HK-2 (cell line): ENCODE measurements around the gene NFAM1.

ENCODE experiments used
- DNase-seq: peaks from one replicate; pipeline ENCODE4 v3.0.0-alpha.2; 2018; ENCODE audit not compliant: unreplicated experiment

The NFAM1 gene

DNA sequence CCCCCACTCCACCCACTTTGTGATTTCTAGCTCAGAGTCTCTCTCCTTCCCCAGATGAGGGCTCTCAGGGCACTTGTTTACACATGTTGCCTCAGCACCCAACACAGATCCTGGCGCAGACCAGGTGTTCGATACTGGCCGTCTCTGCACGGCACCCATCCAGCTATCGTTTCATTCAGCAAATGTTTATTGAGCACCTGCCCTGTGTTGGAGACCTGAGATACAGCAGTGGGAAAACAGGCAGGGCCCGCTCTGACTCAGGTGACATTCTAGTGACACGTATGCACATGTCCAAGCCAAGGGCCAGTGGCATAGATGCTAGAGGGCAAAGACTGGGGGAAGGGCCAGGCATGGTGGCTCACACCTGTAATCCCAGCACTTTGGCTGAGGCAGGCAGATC lies 71.9 kb downstream of the NFAM1 start:
- no peak for DNase-seq

DNA sequence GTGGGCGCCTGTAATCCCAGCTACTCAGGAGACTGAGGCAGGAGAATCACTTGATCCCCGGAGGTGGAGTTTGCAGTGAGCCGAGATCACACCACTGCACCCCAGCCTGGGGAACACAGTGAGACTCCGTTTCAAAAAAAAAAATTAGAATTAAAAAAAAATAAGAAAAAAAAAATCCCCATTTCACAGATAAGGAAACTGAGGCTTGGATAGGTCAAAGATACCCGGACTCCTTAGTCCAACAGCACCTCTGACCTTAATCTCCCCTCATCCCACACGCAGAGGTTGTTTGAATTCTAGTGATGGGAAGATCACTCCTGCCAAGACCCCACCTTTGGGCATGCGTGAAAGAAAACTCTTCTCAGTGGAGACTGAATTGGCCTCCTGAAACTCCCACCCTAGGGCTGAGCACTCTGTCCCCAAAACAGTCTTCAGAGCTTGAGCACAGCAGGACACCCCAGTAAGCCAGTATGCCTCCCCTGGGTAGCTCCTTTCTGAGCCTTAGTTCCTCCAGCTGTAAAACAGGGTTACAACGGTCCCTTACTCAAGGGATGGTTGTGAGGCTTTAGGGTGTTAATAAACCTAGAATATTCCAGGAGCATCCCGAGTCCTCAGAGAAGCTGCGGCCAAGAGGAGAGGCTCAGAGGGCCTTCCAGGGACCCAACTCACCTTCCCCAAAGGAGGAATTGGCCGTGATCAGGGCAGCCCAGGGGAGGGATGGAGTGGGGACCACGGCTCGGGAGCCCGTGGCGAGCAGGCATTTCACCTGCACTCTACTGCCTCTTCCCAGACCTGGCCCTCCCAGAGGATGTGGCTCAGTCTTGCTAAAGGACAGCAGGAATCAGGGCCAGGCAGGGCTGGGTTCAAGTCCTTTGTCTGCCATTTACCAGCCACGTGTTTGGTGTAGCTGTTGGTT lies 73.3 kb downstream of the NFAM1 start:
- no peak for DNase-seq

DNA sequence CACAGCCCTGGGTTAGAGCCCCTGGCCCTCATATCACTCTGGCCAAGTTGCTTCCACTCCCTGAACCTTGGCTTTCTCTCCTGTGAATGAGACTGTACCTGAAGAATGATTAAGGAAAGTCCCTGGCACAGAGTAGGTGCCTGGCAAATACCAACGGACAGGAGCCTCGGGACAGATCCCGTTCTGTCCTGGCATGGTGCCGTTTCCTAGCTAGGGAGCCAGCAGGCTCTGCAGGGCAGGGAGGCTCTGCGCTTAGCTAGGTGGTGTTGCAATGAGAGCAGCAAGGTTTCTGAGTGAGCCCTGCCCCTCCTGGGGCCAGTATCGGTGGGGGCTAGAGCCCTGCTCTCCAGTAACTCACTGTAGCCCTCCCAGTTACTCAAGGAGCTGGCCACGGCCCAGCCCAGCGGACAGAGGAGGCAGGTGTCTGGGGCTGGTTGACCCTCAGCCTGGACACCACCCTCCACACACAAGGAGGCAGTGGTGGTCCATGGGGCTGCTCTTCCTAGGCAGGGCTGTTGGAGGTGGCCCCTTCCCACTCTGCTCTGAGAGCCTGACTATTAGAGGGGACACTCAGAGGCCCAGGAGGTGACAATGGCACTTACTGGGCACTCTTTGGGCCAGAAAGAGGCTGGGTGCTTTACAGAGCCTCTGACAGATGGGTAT lies 74.4 kb downstream of the NFAM1 start:
- no peak for DNase-seq

DNA sequence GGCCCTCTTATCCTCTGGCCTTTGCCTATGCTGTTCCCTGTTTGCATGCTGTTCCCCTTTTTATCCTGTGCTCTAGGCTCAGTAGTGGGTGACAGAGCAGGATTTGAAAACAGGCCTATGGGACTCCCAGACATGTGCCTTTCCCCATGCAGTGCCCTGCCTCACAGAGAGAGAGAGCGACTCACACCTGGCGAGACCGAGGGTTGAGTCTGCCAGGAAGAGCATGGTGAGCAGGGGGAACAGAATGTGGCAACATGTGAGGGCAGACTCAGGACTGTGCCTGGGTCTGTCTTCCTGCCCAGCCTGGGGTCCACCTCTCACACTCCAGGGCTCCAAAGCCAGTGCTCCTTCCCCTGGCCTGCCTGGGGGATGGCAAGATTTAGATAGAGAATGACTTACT lies 75.0 kb downstream of the NFAM1 start:
- no peak for DNase-seq

DNA sequence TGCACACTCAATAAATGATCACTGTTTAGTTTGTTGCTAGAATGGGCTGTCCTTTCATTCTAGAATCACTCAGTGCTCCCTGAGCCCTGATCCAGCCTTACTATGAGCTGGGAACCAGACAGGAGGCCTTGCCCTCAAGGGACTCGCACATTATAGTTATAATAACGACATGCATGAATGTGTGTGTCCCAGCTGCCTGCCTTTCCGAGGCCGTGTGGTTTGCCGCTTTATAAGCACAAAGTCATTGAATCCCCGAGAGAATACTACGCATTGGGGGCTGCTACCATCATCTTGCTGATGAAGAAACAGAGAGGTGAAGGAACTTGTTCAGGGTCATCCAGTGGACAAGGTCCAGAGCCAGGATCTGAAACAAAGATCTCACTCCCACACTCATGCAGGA lies 75.7 kb downstream of the NFAM1 start:
- DNase-seq = no peak

DNA sequence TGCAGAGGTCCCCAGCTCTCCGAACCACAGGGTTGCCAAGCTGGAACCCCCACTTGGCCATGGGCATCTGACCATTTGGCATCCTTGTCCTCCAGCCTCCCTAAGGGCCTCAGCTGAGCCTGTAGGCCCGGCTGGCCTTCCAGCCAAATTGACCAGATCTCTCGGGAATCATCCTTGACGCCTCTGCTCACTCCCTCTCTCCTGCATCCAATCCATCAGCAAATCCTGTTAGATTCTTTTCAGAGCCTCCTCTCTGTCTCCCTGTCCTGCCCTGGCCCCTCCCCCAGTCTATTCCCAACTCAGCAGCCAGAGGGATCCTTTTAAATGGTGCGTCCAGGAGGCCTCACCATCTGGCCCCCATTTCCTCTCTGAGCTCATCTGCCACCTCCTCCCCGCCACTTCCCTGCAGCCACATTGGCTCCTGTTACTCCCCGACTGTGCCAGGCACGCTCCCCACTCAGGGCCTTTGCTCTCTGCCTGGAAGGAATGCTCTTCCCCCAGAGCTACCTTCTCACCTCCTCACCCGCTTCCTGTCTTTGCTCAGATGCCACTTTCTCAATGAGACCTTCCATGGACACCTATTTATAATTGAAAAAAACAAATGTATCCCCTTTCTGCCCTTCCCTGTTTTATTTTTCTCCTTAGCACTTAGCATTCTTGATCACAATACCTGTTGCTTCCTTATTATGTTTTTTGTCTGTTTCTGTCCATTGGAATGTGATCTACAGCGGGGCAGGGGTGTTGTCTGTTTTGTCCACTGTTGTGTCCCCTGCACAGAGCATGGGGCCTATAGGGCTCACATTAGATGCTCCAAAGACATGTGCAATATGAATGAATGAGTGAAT lies 78.1 kb downstream of the NFAM1 start:
- DNase-seq = no peak

DNA sequence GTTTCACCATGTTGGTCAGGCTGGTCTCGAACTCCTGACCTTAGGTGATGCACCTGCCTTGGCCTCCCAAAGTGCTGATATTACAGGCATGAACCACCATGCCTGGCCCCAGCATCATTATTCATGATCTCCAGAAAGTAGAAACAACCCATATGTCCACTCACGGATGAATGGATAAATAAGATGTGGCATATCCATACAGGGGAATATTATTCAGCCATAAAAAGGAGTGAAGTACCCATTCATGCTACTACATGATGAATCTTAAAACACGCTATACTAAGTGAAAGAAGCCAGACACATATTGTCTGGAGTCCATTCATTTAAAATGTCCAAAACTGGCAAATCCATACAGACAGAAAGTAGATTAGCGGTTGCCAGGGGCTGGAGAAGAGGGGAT lies 81.8 kb downstream of the NFAM1 start:
- DNase-seq = no peak

DNA sequence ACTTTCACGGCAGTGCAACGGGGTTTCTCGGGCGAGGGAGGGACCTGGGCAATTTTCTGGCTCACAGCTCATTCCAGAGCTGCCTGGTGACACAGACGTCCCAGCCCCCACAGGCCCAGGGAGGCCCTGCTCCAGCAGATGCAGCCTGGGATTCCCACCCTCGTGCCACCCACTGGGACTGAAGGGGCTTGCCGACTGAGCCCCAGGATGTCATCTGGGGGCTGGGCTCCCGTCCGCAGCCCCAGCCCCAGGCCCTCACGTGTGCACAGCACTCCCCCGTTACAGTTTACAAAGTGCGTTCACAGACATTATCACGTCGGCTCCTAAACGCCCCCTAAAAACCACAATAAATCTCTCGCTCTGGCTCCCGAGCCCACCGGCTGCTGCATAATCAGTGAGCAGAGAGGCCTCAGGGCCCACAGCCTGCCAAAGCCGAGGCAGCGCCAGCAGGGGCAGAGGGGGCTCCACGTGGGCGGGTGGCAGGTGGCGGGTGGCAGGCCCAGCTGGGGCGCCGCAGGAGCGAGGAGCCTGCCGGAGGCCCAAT lies 84.8 kb downstream of the NFAM1 start:
- DNase-seq = no peak

DNA sequence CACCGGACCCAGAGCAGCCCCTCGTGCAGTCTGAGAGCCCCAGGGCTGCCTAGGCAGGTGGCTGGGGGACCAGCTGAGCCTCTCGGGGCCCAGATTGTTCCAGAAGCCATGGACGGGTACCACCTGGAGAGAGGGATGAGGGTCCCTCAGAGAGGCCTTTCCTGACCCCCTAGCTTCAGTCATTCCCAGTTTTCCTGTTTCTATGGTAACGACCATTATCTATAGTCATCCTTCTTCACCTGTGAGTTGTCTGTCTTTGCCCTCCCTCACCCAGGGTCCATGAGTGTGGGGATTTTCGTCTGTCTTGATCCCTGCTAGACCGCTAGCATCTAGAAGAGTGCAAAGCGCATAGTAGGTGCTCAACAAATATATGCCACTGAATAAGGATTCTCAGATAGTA lies 85.5 kb downstream of the NFAM1 start:
- DNase-seq = no peak

DNA sequence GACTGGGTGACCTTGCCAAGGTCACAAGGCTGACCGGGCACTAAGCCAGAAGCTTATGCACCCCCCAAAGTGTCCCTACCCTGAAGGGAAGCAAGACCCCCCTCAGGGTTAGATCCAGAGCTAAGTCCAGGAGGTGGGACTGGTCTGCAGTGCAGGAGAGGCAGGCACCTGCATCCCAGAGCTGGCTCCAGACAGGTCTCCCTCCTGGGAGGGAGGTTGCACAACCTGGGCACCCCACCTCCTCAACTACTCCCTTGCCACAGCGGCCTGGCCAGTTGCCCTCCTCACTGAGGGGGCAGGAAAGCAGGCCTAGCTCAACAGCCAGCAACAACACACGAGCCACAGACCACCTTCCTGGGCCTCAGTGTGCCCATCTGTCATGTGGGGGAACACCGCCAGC lies 86.7 kb downstream of the NFAM1 start:
- DNase-seq = no peak

DNA sequence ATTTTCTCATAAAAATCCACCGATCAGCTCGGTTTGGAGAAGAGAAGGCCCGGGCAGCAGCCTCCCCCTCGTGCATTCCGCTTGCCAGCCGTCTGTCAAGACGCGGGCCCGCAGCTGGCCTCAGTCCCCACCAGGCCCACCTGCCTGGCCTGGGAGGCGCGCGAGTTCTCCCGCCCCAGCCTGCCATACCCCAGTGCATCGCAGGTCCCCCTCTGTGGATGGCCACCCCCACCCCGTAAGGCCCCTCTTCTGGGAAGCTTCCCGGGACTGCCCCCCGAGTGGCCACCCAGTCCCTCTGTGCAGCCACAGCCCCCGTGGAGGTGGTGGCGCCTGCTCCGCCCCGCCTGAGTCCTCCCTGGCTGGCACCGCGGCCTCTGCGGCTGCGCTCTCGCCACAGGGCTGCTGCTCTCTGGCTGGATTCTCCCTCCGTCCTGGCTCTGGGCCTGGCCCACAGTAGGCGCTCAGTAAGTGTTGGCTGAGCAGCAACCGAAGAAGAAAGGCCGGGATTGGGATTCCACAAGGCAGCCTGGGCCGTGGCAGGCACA lies 87.8 kb downstream of the NFAM1 start:
- DNase-seq = no peak

DNA sequence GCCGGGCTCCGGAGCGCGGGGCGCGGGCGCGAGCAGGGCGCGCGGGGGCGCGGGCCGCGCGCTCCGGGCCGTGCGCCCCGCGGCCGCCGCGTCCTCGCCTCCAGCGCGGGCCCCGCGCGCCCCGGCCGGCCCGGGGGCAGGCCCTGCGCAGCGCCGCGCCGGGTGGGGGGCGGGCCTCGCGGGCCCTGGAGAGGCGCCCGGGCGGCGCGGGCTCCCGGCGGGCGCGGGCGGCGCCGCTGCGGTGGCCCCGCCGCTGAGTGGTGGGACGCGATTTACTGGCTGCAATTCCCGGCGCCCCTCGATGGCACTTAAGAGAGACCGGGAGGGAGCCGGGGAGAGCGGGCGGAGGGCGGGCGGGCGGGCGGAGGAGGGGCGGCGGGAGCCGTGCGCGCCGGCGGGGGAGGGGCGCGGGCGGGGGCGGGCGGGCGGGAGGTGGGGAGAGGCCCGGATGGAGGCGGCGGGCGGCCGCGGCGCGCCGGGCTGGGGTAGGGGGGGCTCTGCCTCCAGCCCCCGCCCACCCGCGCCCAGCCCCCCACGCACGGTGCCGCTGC lies 88.6 kb downstream of the NFAM1 start:
- no peak for DNase-seq

DNA sequence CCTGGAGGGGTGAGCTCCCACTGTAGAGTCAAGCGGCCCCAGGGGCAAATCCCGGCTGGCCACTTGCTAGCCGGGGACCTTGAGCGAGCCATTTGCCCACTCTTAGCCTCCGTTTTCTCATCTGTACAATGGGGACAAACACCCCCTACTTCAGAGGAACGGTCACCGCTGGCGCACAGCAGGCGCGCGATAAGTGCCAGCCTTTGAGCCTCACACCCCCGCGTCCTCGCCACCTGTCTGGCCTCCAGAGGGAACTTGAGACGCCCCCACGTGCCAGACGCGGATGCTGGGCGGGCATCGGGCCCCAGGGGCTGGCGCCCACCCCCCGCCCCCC lies 89.1 kb downstream of the NFAM1 start:
- DNase-seq = no peak

DNA sequence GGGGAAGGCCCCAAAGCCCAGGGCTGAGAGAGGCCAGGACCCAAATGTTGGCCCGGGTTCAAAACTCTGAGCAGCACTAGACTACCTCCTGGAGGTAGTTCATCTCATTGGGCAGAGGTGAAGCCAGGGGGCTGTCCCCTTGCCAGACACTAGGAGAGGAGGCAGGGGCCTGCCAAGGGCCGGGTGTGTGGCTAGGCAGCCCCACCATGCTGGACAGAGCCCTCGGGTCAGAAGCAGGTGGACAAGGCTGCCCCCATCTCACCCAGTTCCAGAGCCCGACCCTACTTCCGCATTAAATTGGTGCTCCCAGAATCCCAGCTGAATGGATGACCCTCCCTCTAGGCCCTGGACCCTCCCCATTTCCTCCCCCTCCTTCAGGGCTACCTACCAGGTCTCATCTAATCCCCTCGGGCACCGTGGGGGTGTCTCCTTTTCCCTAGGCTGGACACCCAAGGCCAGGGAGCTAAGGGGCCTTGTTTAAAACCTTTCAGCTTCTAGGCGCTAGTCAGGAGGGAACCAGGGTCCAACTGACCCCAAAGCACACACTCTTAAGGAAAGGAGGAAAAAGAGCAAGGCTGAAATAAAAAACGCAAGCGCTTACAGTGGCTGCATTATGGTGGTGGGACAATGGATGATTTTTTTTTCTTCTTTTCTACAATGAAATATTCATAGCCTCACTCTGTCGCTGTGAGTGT lies 89.6 kb downstream of the NFAM1 start:
- no peak for DNase-seq

DNA sequence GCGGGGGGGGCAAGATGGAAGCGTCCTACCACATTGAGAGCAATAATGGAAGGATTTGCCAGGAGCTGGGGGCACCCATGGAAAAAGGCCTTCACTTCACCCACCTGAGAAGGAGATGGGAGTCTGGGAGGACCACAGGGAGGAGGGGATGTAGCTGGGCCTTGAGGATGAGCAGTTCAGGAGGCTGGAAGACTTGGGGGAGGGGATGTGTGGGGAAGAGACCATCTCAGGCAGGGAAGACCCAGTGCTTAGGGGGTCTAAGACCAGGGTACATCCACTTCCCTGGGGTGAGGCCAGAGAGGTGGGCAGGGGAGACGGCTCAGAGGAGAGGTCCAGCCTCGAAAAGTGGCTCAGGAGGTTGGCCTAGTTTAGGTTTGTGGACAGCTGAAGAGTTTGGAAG lies 90.4 kb downstream of the NFAM1 start:
- DNase-seq = no peak

DNA sequence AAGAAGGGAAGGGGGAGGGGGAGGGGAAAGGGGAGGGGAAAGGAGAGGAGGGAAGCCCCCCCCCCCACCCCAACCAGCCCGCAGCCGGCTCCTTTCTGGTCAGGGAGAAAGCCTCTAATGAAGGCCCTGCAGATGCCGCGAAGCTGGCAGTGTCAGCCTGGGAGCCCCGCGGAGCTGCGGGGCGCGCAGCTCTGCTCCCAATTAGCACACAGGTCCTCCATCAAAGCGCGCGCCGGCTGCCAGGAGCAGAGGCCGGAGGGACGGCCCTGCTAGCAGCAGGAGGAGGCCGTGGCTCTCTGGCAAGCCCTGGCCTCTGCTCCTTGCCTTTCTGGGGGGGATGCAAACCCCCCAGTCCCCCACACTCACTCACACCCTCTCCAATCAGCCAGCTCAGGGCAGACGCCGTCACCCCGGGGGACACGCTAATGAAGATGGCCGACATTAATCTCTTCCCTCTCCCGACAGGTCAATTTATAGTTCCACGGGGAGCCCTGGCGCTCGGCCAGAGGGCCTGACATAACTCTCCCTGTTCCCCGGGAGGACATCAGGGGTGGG lies 91.3 kb downstream of the NFAM1 start:
- no peak for DNase-seq

DNA sequence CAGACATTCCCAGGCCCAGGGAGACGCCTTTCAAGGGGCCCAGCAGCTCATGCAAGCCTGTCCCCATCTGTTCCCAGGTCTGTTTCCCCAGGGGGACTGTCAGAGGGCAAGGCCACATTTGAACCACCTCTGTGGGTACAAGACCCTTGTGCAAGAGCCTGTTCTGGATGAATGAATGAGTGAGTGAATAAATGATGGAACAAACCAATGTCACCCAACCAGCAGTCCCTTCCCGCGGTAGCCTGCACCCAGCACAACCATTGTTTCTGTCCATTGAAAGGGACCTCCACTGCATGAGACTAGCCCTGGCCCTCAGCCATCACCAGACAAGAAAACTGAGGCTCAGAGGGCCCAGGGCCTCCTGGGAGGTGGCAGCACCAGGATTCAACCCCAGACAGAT lies 92.1 kb downstream of the NFAM1 start:
- DNase-seq = no peak

DNA sequence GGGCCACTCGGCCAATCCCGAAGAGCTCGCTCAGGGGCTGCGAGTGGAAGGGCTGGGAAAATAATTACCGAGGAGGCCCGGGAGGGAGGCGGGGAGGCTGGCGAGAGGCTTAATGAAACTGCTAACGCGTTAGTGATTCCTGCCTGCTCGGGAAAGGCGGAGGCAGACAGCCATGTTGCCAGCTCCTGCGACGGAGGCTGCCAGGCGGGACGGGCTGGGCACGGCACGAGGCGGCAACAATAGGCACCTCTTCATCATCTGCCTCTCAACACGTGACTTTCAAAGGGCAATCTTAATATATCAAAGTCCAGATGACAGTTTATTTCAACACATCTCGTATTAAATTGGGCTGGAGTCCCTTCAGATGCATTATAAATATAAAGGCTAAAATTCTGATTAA lies 93.7 kb downstream of the NFAM1 start:
- no peak for DNase-seq

DNA sequence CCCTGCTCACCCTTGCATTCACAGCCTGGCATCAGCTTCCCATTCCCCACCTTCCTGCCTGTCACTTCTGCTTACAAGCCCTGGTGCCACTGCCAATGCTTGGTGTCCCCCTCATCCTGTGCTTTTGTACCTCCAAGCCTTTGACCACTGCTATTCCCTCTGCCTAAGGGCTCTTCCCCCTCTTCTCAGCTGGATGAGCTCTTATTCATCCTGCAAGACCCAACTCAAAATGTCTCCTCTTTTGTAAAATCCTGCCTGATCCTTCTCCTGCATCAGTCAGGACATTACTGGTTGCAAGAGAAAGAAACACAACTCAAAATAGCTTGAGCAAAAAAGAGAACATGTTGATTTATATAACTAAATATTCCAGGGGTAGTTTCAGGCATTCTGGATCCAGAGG lies 94.8 kb downstream of the NFAM1 start:
- DNase-seq = no peak

DNA sequence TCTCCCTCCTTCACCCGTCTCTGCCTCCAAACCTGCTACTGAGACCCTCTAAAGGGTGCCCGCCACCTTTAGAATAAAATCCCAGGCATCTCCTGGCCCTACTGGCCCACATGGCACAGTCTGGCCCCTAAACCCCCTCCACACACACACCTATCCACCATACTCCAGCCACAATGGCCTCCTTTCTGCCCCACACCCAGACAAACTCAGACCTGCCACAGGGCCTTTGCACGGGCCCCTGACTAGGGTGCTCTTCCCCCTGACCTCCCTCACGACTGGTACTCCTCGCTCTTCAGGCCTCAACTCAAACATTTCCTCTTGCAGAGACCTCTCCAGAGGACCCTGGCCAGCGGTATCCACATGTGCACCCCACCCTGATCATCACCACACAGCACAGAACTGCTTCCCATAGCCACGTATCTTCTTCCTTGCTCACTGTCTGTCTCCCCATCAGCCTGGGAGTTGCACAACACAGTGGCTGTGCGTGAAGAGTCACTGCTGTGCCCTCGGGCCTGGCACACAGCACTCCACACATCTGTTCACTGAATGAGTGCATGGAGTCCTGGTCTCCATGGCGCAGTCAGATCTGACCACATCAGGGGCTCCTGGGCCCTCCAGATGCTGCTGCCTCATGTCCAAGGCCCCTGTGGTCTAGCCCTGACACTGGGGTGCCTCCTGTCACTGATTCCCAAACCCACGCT lies 95.5 kb downstream of the NFAM1 start:
- no peak for DNase-seq
